Panc1 (cell line): ENCODE data around the gene KCNQ1. TPM values are rescaled to one million over a fixed set of nuclear protein-coding genes. Genes with fewer than 3 reads are reported as not detected.

Experiments
- ATAC-seq: fragments of 200-7000 bp; cut with Tn5 transposase; 2 replicates; pipeline ENCODE4 v1.9.1; 2020; ENCODE audit warnings: mild to moderate bottlenecking, moderate library complexity
- BruUV-seq: library from RNA; stranded (reverse); fragments of 400-500 nt; replicated peaks from 2 replicates; lab custom pipeline; 2021; lab: Mats Ljungman, UMichigan
- CTCF ChIA-PET: fragments of 300-600 bp; sonication (Branson Sonifier 250); formaldehyde crosslinking; loops from one replicate; lab custom pipeline; 2022; ENCODE audit warnings: antibody characterized with exemption; lab: Charles Lee
- POLR2A ChIA-PET: fragments of 300-600 bp; sonication (Branson Sonifier 250); formaldehyde crosslinking; loops from one replicate; lab custom pipeline; 2022; ENCODE audit warnings: antibody characterized with exemption; lab: Charles Lee
- DNase-seq: peaks from one replicate; pipeline ENCODE4 v3.0.0-alpha.2; 2010; ENCODE audit warnings: low read depth, low spot score
- H3K27ac ChIP-seq: 2 replicates; pipeline ENCODE4 v1.5.1; 2011; ENCODE audit warnings: mild to moderate bottlenecking, low read length, inconsistent platforms
- H3K27me3 ChIP-seq: fragments of 200-500 bp; sonication (Bioruptor generic); 2 replicates; pipeline ENCODE4 v1.6.0; 2014; ENCODE audit warnings: low read length, inconsistent platforms; ENCODE audit not compliant: control insufficient read depth, insufficient read depth
- H3K36me3 ChIP-seq: fragments of 200-500 bp; sonication (Bioruptor generic); 2 replicates; pipeline ENCODE4 v1.5.1; 2014; ENCODE audit warnings: inconsistent platforms, mild to moderate bottlenecking, low read length, moderate library complexity; ENCODE audit not compliant: control insufficient read depth, insufficient read depth
- H3K4me1 ChIP-seq: 2 replicates; pipeline ENCODE4 v1.5.1; 2011; ENCODE audit warnings: inconsistent platforms, mild to moderate bottlenecking, low read length, moderate library complexity; ENCODE audit not compliant: control insufficient read depth, insufficient read depth
- H3K4me3 ChIP-seq, 2 experiments: 2 replicates each; pipeline ENCODE4 v1.5.1; 2011 to 2012; ENCODE audit warnings: low read depth in 2 of 2, low read length in 2 of 2, mild to moderate bottlenecking in 2 of 2, inconsistent platforms in 1 of 2, moderate library complexity in 1 of 2
- H3K9me3 ChIP-seq: fragments of 200-500 bp; sonication (Bioruptor generic); 2 replicates; pipeline ENCODE4 v1.5.1; 2014; ENCODE audit warnings: low read depth, mild to moderate bottlenecking, inconsistent platforms, low read length, moderate library complexity; ENCODE audit not compliant: control insufficient read depth, insufficient read depth
- CTCF ChIP-seq: fragments of 450-650 bp; IDR thresholded peaks from 2 replicates; pipeline ENCODE4 v1.5.1; 2017; ENCODE audit warnings: mild to moderate bottlenecking
- POLR2AphosphoS5 ChIP-seq: IDR thresholded peaks from 2 replicates; pipeline ENCODE4 v1.6.1; 2012; ENCODE audit warnings: mild to moderate bottlenecking, low read depth, low read length, moderate library complexity
- REST ChIP-seq, 2 experiments: IDR thresholded peaks; 2 replicates each; pipeline ENCODE4 v1.6.1; 2011 to 2012; ENCODE audit warnings: low read depth in 2 of 2, control low read depth in 1 of 2, low read length in 1 of 2, mild to moderate bottlenecking in 1 of 2, moderate library complexity in 1 of 2; ENCODE audit not compliant: insufficient read depth in 1 of 2
- SIN3A ChIP-seq: IDR thresholded peaks from 2 replicates; pipeline ENCODE4 v1.6.1; 2012; ENCODE audit warnings: low read depth, mild to moderate bottlenecking, low read length, moderate library complexity, borderline replicate concordance; ENCODE audit not compliant: insufficient read depth
- TCF7L2 ChIP-seq: IDR thresholded peaks from 2 replicates; pipeline ENCODE4 v1.6.1; 2011; ENCODE audit warnings: mild to moderate bottlenecking, low read depth, low read length, inconsistent platforms
- in situ Hi-C: cut with HindIII; loops from 2 replicates; pipeline ENCODE4 v1.10.0; 2016; ENCODE audit warnings: low sequenced_read_pairs, low pct_unique_long_range_greater_than_20kb
- intact Hi-C: fragments of 100-400 bp; cut with micrococcal nuclease; formaldehyde crosslinking; loops from one replicate; pipeline ENCODE4 v1.10.0; 2022; ENCODE audit not compliant: unreplicated experiment
- total RNA-seq: library from RNA; stranded (reverse); gene quantifications from one replicate; pipeline ENCODE4 v1.2.1, GENCODE V29; 2021; ENCODE audit not compliant: unreplicated experiment

KCNQ1 gene
- total RNA-seq, 1 experiment from 2014 or later = 1.0 TPM

- BruUV-seq = no TSS peak
Observed at GRCh38 chr11:2569321-2569721, 124.5 kb downstream of the KCNQ1 start.

DNA sequence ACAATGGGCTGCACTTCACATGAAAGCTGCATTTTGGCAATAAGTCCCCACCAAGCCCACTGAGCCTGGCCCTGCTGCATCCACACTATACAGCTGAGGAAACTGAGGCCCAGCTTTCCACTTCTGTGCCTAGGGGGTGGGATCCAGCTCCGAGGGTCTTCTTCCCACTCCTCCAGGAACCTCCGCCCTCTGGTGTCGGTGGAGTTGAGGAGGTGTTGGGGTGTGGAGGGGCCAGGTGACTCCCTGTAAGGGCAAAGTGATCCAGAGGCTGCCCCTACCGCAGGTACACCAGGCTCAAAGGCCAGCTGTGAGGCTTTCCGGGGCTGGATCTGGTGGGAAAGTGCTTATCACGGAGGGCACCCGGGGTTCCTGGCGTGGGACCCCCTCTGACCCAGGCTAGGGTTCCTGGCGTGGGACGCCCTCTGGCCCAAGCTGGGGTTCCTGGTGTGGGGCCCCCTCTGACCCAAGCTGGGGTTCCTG lies 125.0 kb downstream of the KCNQ1 start:
- H3K27ac ChIP-seq = no peak overlapping the region
- in situ Hi-C loops = no loop called here
- no peaks in the 10 kb centered on the region for H3K9me3 ChIP-seq
- ChIA-PET POLR2A (interaction anchor here (0.8 kb wide), 1 partner anchor 68 kb away, joined by 5 read pairs; no protein-coding TSS in a partner anchor), CTCF (no interaction called here)
- TF ChIP-seq REST (IDR thresholded peaks at IDR 0.05; ENCODE audit: insufficient read depth in 1 of 2, low read depth in 2 of 2, low read length in 1 of 2) (no peak), TCF7L2 (no peak), SIN3A (no peak), CTCF (no peak), POLR2AphosphoS5 (no peak)
- DNase-seq (no peak), ATAC-seq (no peak)
- H3K4me1 ChIP-seq = no peaks in the 10 kb centered on the region
- BruUV-seq = no TSS peak
- H3K36me3 ChIP-seq = no peaks in the 10 kb centered on the region
- no peak overlapping the region for H3K4me3 ChIP-seq
- no peaks in the 10 kb centered on the region for H3K27me3 ChIP-seq
- intact Hi-C loops = no loop called here

More at GRCh38 chr11:2569321-2569721, 124.5 kb downstream of the KCNQ1 start:
- intact Hi-C loops (no loop called here), in situ Hi-C loops (no loop called here)
- Histone ChIP-seq H3K4me1 (no peaks in the 10 kb centered on the region), H3K36me3 (no peaks in the 10 kb centered on the region), H3K27me3 (no peaks in the 10 kb centered on the region), H3K27ac (no peak overlapping the region), H3K9me3 (no peaks in the 10 kb centered on the region), H3K4me3 (no peak overlapping the region)
- ATAC-seq (no peak), DNase-seq (no peak)
- POLR2A ChIA-PET = interaction anchor here (0.8 kb wide), 1 partner anchor 68 kb away, joined by 5 read pairs; no protein-coding TSS in a partner anchor
- CTCF ChIA-PET = no interaction called here
- TF ChIP-seq CTCF (no peak), TCF7L2 (no peak), SIN3A (no peak), POLR2AphosphoS5 (no peak), REST (IDR thresholded peaks at IDR 0.05; ENCODE audit: insufficient read depth in 1 of 2, low read depth in 2 of 2, low read length in 1 of 2) (no peak)
